ENCODE results near the gene CACNG5.

CACNG5 gene

GRCh38 chr17:66909804-66910373, 75.0 kb downstream of the CACNG5 start:
- DNase-seq (ENCODE audit: low read depth, low spot score): no peak
- H3K36me3 ChIP-seq (ENCODE audit: insufficient read depth, low read length): no peaks in the 10 kb centered on the region
- TF ChIP-seq POLR2AphosphoS5 (IDR thresholded peaks at IDR 0.05; ENCODE audit: borderline replicate concordance, low read depth, low read length) (no peak), FOXP2 (optimal IDR thresholded peaks at IDR 0.05; ENCODE audit: control extremely low read depth, extremely low read length, insufficient read depth) (no peak), EZH2 (IDR thresholded peaks at IDR 0.05) (no peak)
- H3K27ac ChIP-seq: no peak overlapping the region
- H3K4me3 ChIP-seq: no peak overlapping the region
- no peaks in the 10 kb centered on the region for H3K9me3 ChIP-seq (ENCODE audit: low read depth, low read length)
- H3K9ac ChIP-seq (ENCODE audit: insufficient read length): no peak overlapping the region

GRCh38 chr17:66910651-66911285, 75.9 kb downstream of the CACNG5 start:
- Histone ChIP-seq H3K9me3 (ENCODE audit: low read depth, low read length) (no peaks in the 10 kb centered on the region), H3K36me3 (ENCODE audit: insufficient read depth, low read length) (no peaks in the 10 kb centered on the region), H3K27ac (no peak overlapping the region), H3K4me3 (no peak overlapping the region), H3K9ac (ENCODE audit: insufficient read length) (no peak overlapping the region)
- TF ChIP-seq POLR2AphosphoS5 (IDR thresholded peaks at IDR 0.05; ENCODE audit: borderline replicate concordance, low read depth, low read length) (no peak), EZH2 (IDR thresholded peaks at IDR 0.05) (no peak), FOXP2 (optimal IDR thresholded peaks at IDR 0.05; ENCODE audit: control extremely low read depth, extremely low read length, insufficient read depth) (no peak)
- no peak for DNase-seq (ENCODE audit: low read depth, low spot score)

GRCh38 chr17:66915204-66915611, 80.3 kb downstream of the CACNG5 start:
- Histone ChIP-seq H3K4me3 (no peak overlapping the region), H3K9ac (ENCODE audit: insufficient read length) (no peak overlapping the region), H3K9me3 (ENCODE audit: low read depth, low read length) (no peaks in the 10 kb centered on the region), H3K27ac (no peak overlapping the region), H3K36me3 (ENCODE audit: insufficient read depth, low read length) (no peaks in the 10 kb centered on the region)
- TF ChIP-seq POLR2AphosphoS5 (IDR thresholded peaks at IDR 0.05; ENCODE audit: borderline replicate concordance, low read depth, low read length): no peak
- TF ChIP-seq EZH2 (IDR thresholded peaks at IDR 0.05): no peak
- no peak for TF ChIP-seq FOXP2 (optimal IDR thresholded peaks at IDR 0.05; ENCODE audit: control extremely low read depth, extremely low read length, insufficient read depth)
- no peak for DNase-seq (ENCODE audit: low read depth, low spot score)

DNA sequence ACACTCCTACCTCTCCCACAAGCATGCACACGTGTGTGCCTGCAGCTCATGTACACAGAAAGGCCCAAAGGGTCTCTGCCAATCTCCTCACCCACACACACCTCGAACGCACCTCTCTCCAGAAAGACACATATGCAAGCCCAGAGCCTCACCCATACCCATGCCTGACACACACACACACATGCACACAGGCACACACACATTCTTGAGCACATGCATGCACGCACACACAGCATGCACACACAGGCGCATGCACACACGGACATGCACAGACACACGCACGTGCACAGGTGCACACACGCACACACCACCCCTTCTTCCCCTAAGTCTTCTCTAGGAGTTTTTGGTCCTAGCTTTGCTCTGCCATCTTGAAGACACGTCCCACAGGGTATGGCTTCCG, 80.9 kb downstream of the CACNG5 start:
- TF ChIP-seq FOXP2 (optimal IDR thresholded peaks at IDR 0.05; ENCODE audit: control extremely low read depth, extremely low read length, insufficient read depth): no peak
- TF ChIP-seq POLR2AphosphoS5 (IDR thresholded peaks at IDR 0.05; ENCODE audit: borderline replicate concordance, low read depth, low read length): no peak
- TF ChIP-seq EZH2 (IDR thresholded peaks at IDR 0.05): no peak
- DNase-seq (ENCODE audit: low read depth, low spot score): no peak
- Histone ChIP-seq H3K9me3 (ENCODE audit: low read depth, low read length) (no peaks in the 10 kb centered on the region), H3K4me3 (no peak overlapping the region), H3K36me3 (ENCODE audit: insufficient read depth, low read length) (no peaks in the 10 kb centered on the region), H3K9ac (ENCODE audit: insufficient read length) (no peak overlapping the region), H3K27ac (no peak overlapping the region)

DNA sequence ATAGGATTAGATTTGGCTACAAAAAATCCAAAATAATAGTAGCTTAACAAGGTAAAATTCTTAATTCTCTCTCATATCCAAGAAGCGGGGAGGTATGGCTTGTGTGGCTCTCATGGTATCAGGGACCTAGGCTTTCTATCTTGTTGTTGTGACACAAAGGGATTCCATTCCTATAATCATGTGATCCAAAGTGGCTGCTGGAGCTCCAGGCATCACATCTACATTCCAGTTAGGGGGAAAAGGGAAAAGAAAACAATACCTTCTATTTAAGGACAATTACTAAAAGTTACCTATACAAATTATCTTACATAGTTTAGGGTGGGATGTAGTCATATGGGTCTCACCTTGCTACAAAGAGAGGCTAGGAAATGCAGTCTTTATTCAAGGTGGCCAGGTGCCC, 82.0 kb downstream of the CACNG5 start:
- H3K9me3 ChIP-seq (ENCODE audit: low read depth, low read length): no peaks in the 10 kb centered on the region
- no peak overlapping the region for H3K4me3 ChIP-seq
- H3K9ac ChIP-seq (ENCODE audit: insufficient read length): no peak overlapping the region
- no peak overlapping the region for H3K27ac ChIP-seq
- no peak for DNase-seq (ENCODE audit: low read depth, low spot score)
- H3K36me3 ChIP-seq (ENCODE audit: insufficient read depth, low read length): no peaks in the 10 kb centered on the region
- TF ChIP-seq POLR2AphosphoS5 (IDR thresholded peaks at IDR 0.05; ENCODE audit: borderline replicate concordance, low read depth, low read length) (no peak), EZH2 (IDR thresholded peaks at IDR 0.05) (no peak), FOXP2 (optimal IDR thresholded peaks at IDR 0.05; ENCODE audit: control extremely low read depth, extremely low read length, insufficient read depth) (no peak)

DNA sequence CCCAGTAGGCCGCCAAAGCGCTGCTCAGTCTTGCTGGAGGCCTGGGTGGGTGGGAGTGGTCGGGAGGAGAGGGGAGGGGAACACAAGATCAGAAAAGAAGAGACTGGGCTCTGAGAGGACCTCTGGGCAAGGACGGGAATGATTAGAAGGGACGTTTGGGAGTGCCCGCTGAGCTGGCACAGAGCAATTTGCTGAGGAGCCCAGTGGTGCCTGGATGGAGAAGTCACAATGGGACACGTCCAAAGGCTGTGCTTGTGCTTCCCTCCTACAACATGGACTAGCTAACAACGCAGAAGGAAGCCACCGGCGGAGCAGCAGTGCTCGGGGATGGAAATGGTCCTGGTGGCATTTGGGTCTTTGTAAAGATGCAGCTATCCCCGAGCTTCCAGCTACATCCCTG, 84.0 kb downstream of the CACNG5 start:
- no peak overlapping the region for H3K4me3 ChIP-seq
- no peaks in the 10 kb centered on the region for H3K36me3 ChIP-seq (ENCODE audit: insufficient read depth, low read length)
- H3K27ac ChIP-seq: no peak overlapping the region
- DNase-seq (ENCODE audit: low read depth, low spot score): no peak
- H3K9me3 ChIP-seq (ENCODE audit: low read depth, low read length): no peaks in the 10 kb centered on the region
- TF ChIP-seq EZH2 (IDR thresholded peaks at IDR 0.05): no peak
- TF ChIP-seq POLR2AphosphoS5 (IDR thresholded peaks at IDR 0.05; ENCODE audit: borderline replicate concordance, low read depth, low read length): no peak
- no peak for TF ChIP-seq FOXP2 (optimal IDR thresholded peaks at IDR 0.05; ENCODE audit: control extremely low read depth, extremely low read length, insufficient read depth)
- H3K9ac ChIP-seq (ENCODE audit: insufficient read length): no peak overlapping the region

GRCh38 chr17:66920435-66920834, 85.5 kb downstream of the CACNG5 start:
- DNase-seq (ENCODE audit: low read depth, low spot score): no peak
- H3K36me3 ChIP-seq (ENCODE audit: insufficient read depth, low read length): no peaks in the 10 kb centered on the region
- H3K4me3 ChIP-seq: no peak overlapping the region
- H3K9ac ChIP-seq (ENCODE audit: insufficient read length): no peak overlapping the region
- H3K27ac ChIP-seq: no peak overlapping the region
- no peak for TF ChIP-seq FOXP2 (optimal IDR thresholded peaks at IDR 0.05; ENCODE audit: control extremely low read depth, extremely low read length, insufficient read depth)
- H3K9me3 ChIP-seq (ENCODE audit: low read depth, low read length): no peaks in the 10 kb centered on the region

DNA sequence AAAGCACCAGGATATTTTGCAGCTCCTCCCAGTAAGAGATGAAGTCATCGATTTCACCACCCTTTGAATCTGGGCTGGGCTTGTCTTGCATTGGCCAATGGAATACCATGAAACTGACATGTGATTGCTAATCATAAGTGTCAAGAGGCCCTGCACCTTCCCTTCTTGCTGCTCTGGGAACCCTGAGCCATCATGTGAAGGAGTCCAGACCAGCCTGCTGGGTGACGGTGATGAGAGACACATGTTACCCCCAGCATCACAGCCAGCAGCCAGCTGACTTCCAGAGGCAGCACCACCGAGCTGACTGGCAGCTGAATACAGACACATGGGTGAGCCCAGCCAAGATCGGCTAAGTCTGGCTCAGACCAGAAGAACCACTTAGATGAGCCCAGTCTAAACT, 86.0 kb downstream of the CACNG5 start:
- Histone ChIP-seq H3K4me3 (no peak overlapping the region), H3K27ac (no peak overlapping the region), H3K9me3 (ENCODE audit: low read depth, low read length) (no peaks in the 10 kb centered on the region), H3K36me3 (ENCODE audit: insufficient read depth, low read length) (no peaks in the 10 kb centered on the region), H3K9ac (ENCODE audit: insufficient read length) (no peak overlapping the region)
- TF ChIP-seq EZH2 (IDR thresholded peaks at IDR 0.05) (no peak), POLR2AphosphoS5 (IDR thresholded peaks at IDR 0.05; ENCODE audit: borderline replicate concordance, low read depth, low read length) (no peak), FOXP2 (optimal IDR thresholded peaks at IDR 0.05; ENCODE audit: control extremely low read depth, extremely low read length, insufficient read depth) (no peak)
- DNase-seq (ENCODE audit: low read depth, low spot score): no peak

DNA sequence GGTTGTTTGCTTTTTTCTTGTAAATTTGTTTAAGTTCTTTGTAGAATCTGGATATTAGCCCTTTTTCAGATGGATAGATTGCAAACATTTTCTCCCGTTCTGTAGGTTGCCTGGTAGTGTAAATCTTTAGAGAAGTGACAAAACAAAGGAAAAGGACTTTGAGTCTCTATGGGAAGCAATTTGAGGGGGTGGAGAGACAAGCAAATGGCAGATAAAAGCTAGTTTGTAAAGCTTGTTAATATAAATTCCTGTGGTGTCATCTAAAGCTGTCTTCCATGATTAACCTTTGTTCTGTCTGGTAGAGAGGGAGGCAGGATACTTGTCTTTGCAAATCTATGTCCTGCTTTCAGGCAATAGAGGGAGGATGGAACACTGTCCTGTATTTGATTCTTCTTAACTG, 89.0 kb downstream of the CACNG5 start:
- no peak for DNase-seq (ENCODE audit: low read depth, low spot score)
- Histone ChIP-seq H3K36me3 (ENCODE audit: insufficient read depth, low read length) (no peaks in the 10 kb centered on the region), H3K27ac (no peak overlapping the region), H3K9me3 (ENCODE audit: low read depth, low read length) (no peaks in the 10 kb centered on the region), H3K4me3 (no peak overlapping the region), H3K9ac (ENCODE audit: insufficient read length) (no peak overlapping the region)
- no peak for TF ChIP-seq FOXP2 (optimal IDR thresholded peaks at IDR 0.05; ENCODE audit: control extremely low read depth, extremely low read length, insufficient read depth)
- TF ChIP-seq EZH2 (IDR thresholded peaks at IDR 0.05): no peak
- TF ChIP-seq POLR2AphosphoS5 (IDR thresholded peaks at IDR 0.05; ENCODE audit: borderline replicate concordance, low read depth, low read length): no peak
